Neural cell (in vitro differentiated cells): Measurements from ENCODE around the gene TSGA10. TPM values are rescaled to one million over a fixed set of nuclear protein-coding genes. Genes with fewer than 3 reads are reported as not detected.

Source experiments
- H2AFZ ChIP-seq: fragments of 200-600, 300-800 bp; sonication (generic), shearing (Covaris generic); 2 replicates; pipeline ENCODE4 v1.6.0; 2014; ENCODE audit warnings: low read depth, mild to moderate bottlenecking, antibody characterized with exemption, low read length, moderate library complexity
- H3F3A ChIP-seq: fragments of 200-600 bp; shearing (Covaris generic); 2 replicates; pipeline ENCODE4 v1.6.1; 2016; ENCODE audit warnings: mild to moderate bottlenecking, moderate library complexity, mixed read lengths, antibody characterized with exemption, low read length; ENCODE audit not compliant: insufficient read depth, poor library complexity, severe bottlenecking
- H3K27ac ChIP-seq: fragments of 200-600, 300-800 bp; sonication (generic), shearing (Covaris generic); 2 replicates; pipeline ENCODE4 v1.5.1; 2014; ENCODE audit warnings: mild to moderate bottlenecking, low read length, moderate library complexity
- H3K27me3 ChIP-seq: fragments of 300-800, 200-600 bp; sonication (generic), shearing (Covaris generic); 2 replicates; pipeline ENCODE4 v1.6.0; 2014; ENCODE audit warnings: mild to moderate bottlenecking, low read depth, low read length, moderate library complexity; ENCODE audit not compliant: insufficient read depth
- H3K36me3 ChIP-seq: fragments of 300-800, 200-600 bp; sonication (generic), shearing (Covaris generic); 2 replicates; pipeline ENCODE4 v1.5.1; 2014; ENCODE audit warnings: mild to moderate bottlenecking, antibody characterized with exemption, low read length, moderate library complexity; ENCODE audit not compliant: insufficient read depth
- H3K4me2 ChIP-seq: fragments of 300-800, 200-600 bp; sonication (generic), shearing (Covaris generic); 2 replicates; pipeline ENCODE4 v1.6.0; 2014; ENCODE audit warnings: mild to moderate bottlenecking, low read length
- H3K4me3 ChIP-seq: fragments of 300-800, 200-600 bp; sonication (generic), shearing (Covaris generic); 2 replicates; pipeline ENCODE4 v1.5.1; 2014; ENCODE audit warnings: mild to moderate bottlenecking, low read length, moderate library complexity
- H3K79me2 ChIP-seq: fragments of 200-600 bp; shearing (Covaris generic); replicated peaks from 2 replicates; pipeline ENCODE4 v1.6.0; 2014; ENCODE audit warnings: mild to moderate bottlenecking, low read length, moderate library complexity; ENCODE audit not compliant: insufficient read depth
- H3K9ac ChIP-seq: fragments of 300-800, 200-600 bp; sonication (generic), shearing (Covaris generic); 2 replicates; pipeline ENCODE4 v1.6.1; 2016; ENCODE audit warnings: mild to moderate bottlenecking, low read length, mixed read lengths
- H3K9me2 ChIP-seq: fragments of 200-600 bp; shearing (Covaris generic); 2 replicates; pipeline ENCODE4 v1.6.1; 2016; ENCODE audit warnings: mild to moderate bottlenecking, low read length, mixed read lengths; ENCODE audit not compliant: insufficient read depth
- H3K9me3 ChIP-seq: fragments of 200-600, 300-800 bp; sonication (generic), shearing (Covaris generic); 2 replicates; pipeline ENCODE4 v1.6.1; 2016; ENCODE audit warnings: mild to moderate bottlenecking, mixed run types, low read length, moderate library complexity, mixed read lengths
- H4K20me1 ChIP-seq: fragments of 200-600 bp; shearing (Covaris generic); 2 replicates; pipeline ENCODE4 v1.6.1; 2016; ENCODE audit warnings: mild to moderate bottlenecking, mixed run types; ENCODE audit not compliant: insufficient read depth
- CTCF ChIP-seq: fragments of 450-650 bp; IDR thresholded peaks from 2 replicates; pipeline ENCODE4 v1.5.1; 2014; ENCODE audit warnings: antibody characterized with exemption, mild to moderate bottlenecking, moderate library complexity; ENCODE audit not compliant: poor library complexity, severe bottlenecking
- EP300 ChIP-seq: fragments of 450-650 bp; conservative IDR thresholded peaks from 2 replicates; pipeline ENCODE4 v1.6.1; 2014; ENCODE audit warnings: antibody characterized with exemption, mild to moderate bottlenecking, moderate library complexity; ENCODE audit not compliant: poor library complexity, severe bottlenecking
- EZH2 ChIP-seq: fragments of 200-600, 300-800 bp; shearing (Covaris generic), sonication (generic); IDR thresholded peaks from 2 replicates; pipeline ENCODE4 v1.6.1; 2014; ENCODE audit warnings: antibody characterized with exemption, low read length, borderline replicate concordance, mild to moderate bottlenecking; ENCODE audit not compliant: insufficient read depth, poor library complexity, severe bottlenecking
- MXI1 ChIP-seq: fragments of 450-650 bp; conservative IDR thresholded peaks from 2 replicates; pipeline ENCODE4 v1.6.1; 2014; ENCODE audit warnings: antibody characterized with exemption, mild to moderate bottlenecking; ENCODE audit not compliant: poor library complexity, severe bottlenecking
- POLR2AphosphoS5 ChIP-seq: IDR thresholded peaks from 2 replicates; pipeline ENCODE4 v1.6.1; 2012
- RAD21 ChIP-seq: fragments of 450-650 bp; conservative IDR thresholded peaks from 2 replicates; pipeline ENCODE4 v1.6.1; 2014; ENCODE audit warnings: antibody characterized with exemption, mild to moderate bottlenecking, moderate library complexity
- REST ChIP-seq: IDR thresholded peaks from 2 replicates; pipeline ENCODE4 v1.6.1; 2012; ENCODE audit warnings: borderline replicate concordance
- SMC3 ChIP-seq: fragments of 450-650 bp; conservative IDR thresholded peaks from 2 replicates; pipeline ENCODE4 v1.6.1; 2014; ENCODE audit warnings: antibody characterized with exemption, mild to moderate bottlenecking, moderate library complexity; ENCODE audit not compliant: poor library complexity
- TAF1 ChIP-seq: IDR thresholded peaks from 2 replicates; pipeline ENCODE4 v1.6.1; 2012; ENCODE audit warnings: low read depth
- polyA plus RNA-seq: library from polyadenylated mRNA; depleted of rRNA; stranded (reverse); fragments of >200 nt; gene quantifications from 2 replicates; pipeline ENCODE4 v1.2.3, GENCODE V29; 2014

TSGA10 gene
- polyA plus RNA-seq, 1 donor from 2014 or later = 8.0 TPM

GRCh38 chr2:99140860-99141109 lies 14.0 kb downstream of the TSGA10 start:
- Histone ChIP-seq H3K36me3 (no peaks in the 10 kb centered on the region), H3F3A (no peaks in the 10 kb centered on the region), H3K9ac (peak overlapping the region; percentile 82), H4K20me1 (no peaks in the 10 kb centered on the region), H3K4me2 (peak overlapping the region; percentile 87), H3K27me3 (peaks cover 9% of the 10 kb centered on the region), H3K79me2 (no peaks in the 10 kb centered on the region), H3K9me2 (no peaks in the 10 kb centered on the region), H3K27ac (peak overlapping the region; percentile 84), H3K9me3 (no peaks in the 10 kb centered on the region), H3K4me3 (peak overlapping the region; percentile 80), H2AFZ (peak overlapping the region; percentile 63)
- TF ChIP-seq TAF1 = no peak
- TF ChIP-seq SMC3 = no peak
- no peak for TF ChIP-seq RAD21
- TF ChIP-seq EZH2 = no peak
- no peak for TF ChIP-seq POLR2AphosphoS5
- TF ChIP-seq EP300 = no peak
- no peak for TF ChIP-seq REST
- no peak for TF ChIP-seq CTCF
- TF ChIP-seq MXI1 = no peak

- Histone ChIP-seq H3K9me2 (no peaks in the 10 kb centered on the region), H3K27ac (peak overlapping the region; percentile 84), H3K27me3 (peaks cover 9% of the 10 kb centered on the region), H3K9me3 (no peaks in the 10 kb centered on the region), H3F3A (no peaks in the 10 kb centered on the region), H3K4me2 (peak overlapping the region; percentile 87), H3K79me2 (no peaks in the 10 kb centered on the region), H4K20me1 (no peaks in the 10 kb centered on the region), H3K9ac (peak overlapping the region; percentile 82), H2AFZ (peak overlapping the region; percentile 63), H3K36me3 (no peaks in the 10 kb centered on the region), H3K4me3 (peak overlapping the region; percentile 80)
- no peak for TF ChIP-seq MXI1
- TF ChIP-seq CTCF = no peak
- TF ChIP-seq REST = no peak
- no peak for TF ChIP-seq RAD21
- no peak for TF ChIP-seq TAF1
- TF ChIP-seq POLR2AphosphoS5 = no peak
- no peak for TF ChIP-seq EZH2
- no peak for TF ChIP-seq EP300
- TF ChIP-seq SMC3 = no peak
Observed at GRCh38 chr2:99140056-99140859, 14.5 kb downstream of the TSGA10 start.
